GM12878 (cell line): ENCODE results near the gene SGCD. TPM values are rescaled to one million over a fixed set of nuclear protein-coding genes. Genes with fewer than 3 reads are reported as not detected.

Experiments used
- ATAC-seq: fragments of 200-7000 bp; cut with Tn5 transposase; 3 replicates; pipeline ENCODE4 v1.9.1; 2020; ENCODE audit warnings: mild to moderate bottlenecking, moderate library complexity
- BruUV-seq: library from RNA; stranded (reverse); fragments of 400-500 nt; replicated peaks from 2 replicates; lab custom pipeline; 2021; lab: Mats Ljungman, UMichigan
- CTCF ChIA-PET: fragments of 300-600 bp; sonication (Branson Sonifier 250); formaldehyde crosslinking; extraction: SDS; loops from one replicate; lab custom pipeline; 2021; ENCODE audit warnings: inconsistent platforms; lab: Yijun Ruan, JAX
- POLR2A ChIA-PET: fragments of 350-600 bp; formaldehyde crosslinking; extraction: SDS; loops from one replicate; lab custom pipeline; 2021; ENCODE audit warnings: inconsistent platforms; lab: Charles Lee
- RAD21 ChIA-PET: fragments of 300-600 bp; sonication (Branson Sonifier 250); formaldehyde crosslinking; loops from one replicate; lab custom pipeline; 2023; ENCODE audit warnings: antibody characterized with exemption; ENCODE audit not compliant: unreplicated experiment; lab: Charles Lee
- SMC1A ChIA-PET: fragments of 300-600 bp; sonication (Branson Sonifier 250); formaldehyde crosslinking; loops from one replicate; lab custom pipeline; 2023; ENCODE audit not compliant: unreplicated experiment, uncharacterized antibody; lab: Charles Lee
- DNase-seq: peaks from one replicate; pipeline ENCODE4 v3.0.0-alpha.2; 2011; ENCODE audit warnings: low read depth, low spot score
- FAIRE-seq: peaks from 3 replicates; lab custom pipeline; 2011; peaks lifted over from hg19 to GRCh38; lab: Jason Lieb, UNC
- H2AFZ ChIP-seq: 2 replicates; pipeline ENCODE4 v1.6.0; 2011; ENCODE audit warnings: low read depth, low read length, control low read depth; ENCODE audit not compliant: control insufficient read depth
- H3K27ac ChIP-seq: 2 replicates; pipeline ENCODE4 v1.5.1; 2011; ENCODE audit warnings: control low read depth; ENCODE audit not compliant: control insufficient read depth, insufficient read depth
- H3K27me3 ChIP-seq, 2 experiments: replicated peaks in 1 of 2; 2 replicates each; pipeline versions ENCODE4 v1.6.0 to v1.6.1; 2011; ENCODE audit warnings: low read length in 1 of 2; ENCODE audit not compliant: control insufficient read depth in 2 of 2, insufficient read depth in 2 of 2
- H3K36me3 ChIP-seq, 2 experiments: 2 replicates each; pipeline ENCODE4 v1.5.1; 2011; ENCODE audit warnings: low read length in 1 of 2; ENCODE audit not compliant: control insufficient read depth in 2 of 2, insufficient read depth in 2 of 2
- H3K4me1 ChIP-seq: 2 replicates; pipeline ENCODE4 v1.6.1; 2011; ENCODE audit warnings: mild to moderate bottlenecking, low read length, moderate library complexity, mixed read lengths; ENCODE audit not compliant: control insufficient read depth, insufficient read depth
- H3K4me2 ChIP-seq: 2 replicates; pipeline ENCODE4 v1.6.0; 2011; ENCODE audit warnings: control low read depth; ENCODE audit not compliant: control insufficient read depth, insufficient read depth
- H3K4me3 ChIP-seq: fragments of 200-600 bp; sonication (generic); 2 replicates; pipeline ENCODE4 v1.5.1; 2016
- H3K79me2 ChIP-seq: 2 replicates; pipeline ENCODE4 v1.6.0; 2011; ENCODE audit warnings: low read length; ENCODE audit not compliant: control insufficient read depth, insufficient read depth
- H3K9ac ChIP-seq: 2 replicates; pipeline ENCODE4 v1.8.0; 2011; ENCODE audit warnings: low read length, control low read depth, mixed read lengths; ENCODE audit not compliant: control insufficient read depth, insufficient read depth
- H3K9me3 ChIP-seq: replicated peaks from 3 replicates; pipeline ENCODE4 v1.5.1; 2011; ENCODE audit warnings: mild to moderate bottlenecking, low read length; ENCODE audit not compliant: control insufficient read depth, insufficient read depth
- H4K20me1 ChIP-seq: 2 replicates; pipeline ENCODE4 v1.6.0; 2011; ENCODE audit not compliant: control insufficient read depth, insufficient read depth
- JUND ChIP-seq: IDR thresholded peaks from 2 replicates; pipeline ENCODE4 v1.6.1; 2012; ENCODE audit warnings: low read depth, mild to moderate bottlenecking, low read length, improper control_type of control experiment, moderate library complexity
- MYC ChIP-seq: IDR thresholded peaks from 2 replicates; pipeline ENCODE4 v1.6.1; 2011; ENCODE audit warnings: mild to moderate bottlenecking, low read length, moderate library complexity, inconsistent platforms; ENCODE audit not compliant: insufficient read depth, insufficient replicate concordance, insufficient read length, severe bottlenecking
- ZBTB40 ChIP-seq: fragments of 450-650 bp; IDR thresholded peaks from 2 replicates; pipeline ENCODE4 v1.6.1; 2016; ENCODE audit warnings: mild to moderate bottlenecking, moderate library complexity, borderline replicate concordance
- ZNF24 ChIP-seq: fragments of 450-650 bp; IDR thresholded peaks from 2 replicates; pipeline ENCODE4 v1.6.1; 2017; ENCODE audit warnings: antibody characterized with exemption, mild to moderate bottlenecking
- WGBS: methylation state at CpG from one replicate; pipeline ENCODE4 v1.1.6; 2016; ENCODE audit warnings: low lambda C conversion rate; ENCODE audit not compliant: insufficient replicate concordance, insufficient coverage; ENCODE audit errors: missing lambda C conversion rate; 5-methylcytosine and 5-hydroxymethylcytosine counted together
- in situ Hi-C: fragments of 300-500 bp; cut with MboI; formaldehyde crosslinking; loops from 9 replicates; pipeline ENCODE4 v1.14.3; 2018; ENCODE audit warnings: mixed read lengths
- intact Hi-C: fragments of 100-400 bp; cut with micrococcal nuclease; formaldehyde crosslinking; loops from one replicate; pipeline ENCODE4 v1.14.2; 2022; ENCODE audit not compliant: unreplicated experiment
- polyA plus RNA-seq, 11 experiments: library from polyadenylated mRNA; depleted of rRNA in 4 of 11; unstranded in 6 of 11; stranded (reverse) in 5 of 11; fragments of >200 nt; fragmentation: Nextera tagmentation in 4 of 11; fragmentation: Illumina TruSeq in 1 of 11; extraction: Ambion mirVana in 4 of 11; extraction: Trizol in 1 of 11; gene quantifications; 1 replicate in 1 of 11; 2 replicates in 10 of 11; pipeline versions ENCODE4 v1.2.1 to v1.2.3, GENCODE V29; 2011 to 2016; ENCODE audit warnings: inconsistent platforms in 2 of 11, missing spikeins in 2 of 11, low read depth in 1 of 11
- total RNA-seq, 4 experiments: library from RNA; depleted of rRNA in 3 of 4; stranded (reverse); fragments of >200 nt in 3 of 4; fragmentation: Illumina TruSeq in 1 of 4; extraction: Trizol in 1 of 4; gene quantifications; 2 replicates each; pipeline versions ENCODE4 v1.2.1 to v1.2.3, GENCODE V29; 2013 to 2021

The SGCD gene
- total and polyA plus RNA-seq, 10 of the 15 experiments (the other 5 are each of a cell fraction or from before 2014, with no cell fraction given), result 0.06 TPM; not detected in 9

- Histone ChIP-seq H3K4me1 (no peaks in the 10 kb centered on the region), H3K27ac (no peak overlapping the region), H3K4me3 (no peak overlapping the region), H4K20me1 (no peaks in the 10 kb centered on the region), H3K4me2 (no peak overlapping the region), H2AFZ (no peak overlapping the region), H3K36me3 (no peaks in the 10 kb centered on the region), H3K79me2 (no peaks in the 10 kb centered on the region), H3K27me3 (no peaks in the 10 kb centered on the region), H3K9me3 (no peaks in the 10 kb centered on the region), H3K9ac (no peak overlapping the region)
- 0 out of 2 replicates have a peak, but pooled peaks have one; percentile 33 for TF ChIP-seq ZBTB40
- TF ChIP-seq JUND, result no peak
- in situ Hi-C loops (no loop called here), intact Hi-C loops (no loop called here)
- ChIA-PET POLR2A (no interaction called here), SMC1A (no interaction called here), CTCF (no interaction called here), RAD21 (no interaction called here)
- no TSS peak for BruUV-seq
- WGBS, result 32% methylated on average over 3 of the region's 3 CpGs
- FAIRE-seq (no peak), DNase-seq (no peak), ATAC-seq (no peak)
Observed at GRCh38 chr5:156466871-156467270, 139.9 kb downstream of the SGCD start.

GRCh38 chr5:156469636-156470035 is 142.7 kb downstream of the SGCD start:
- Histone ChIP-seq H3K9ac (no peak overlapping the region), H3K4me1 (no peaks in the 10 kb centered on the region), H3K27ac (no peak overlapping the region), H4K20me1 (no peaks in the 10 kb centered on the region), H3K79me2 (no peaks in the 10 kb centered on the region), H3K4me2 (no peak overlapping the region), H3K36me3 (no peaks in the 10 kb centered on the region)
- ATAC-seq, result peak; percentile 61
- POLR2A ChIA-PET, result no interaction called here
- intact Hi-C loops, result no loop called here
- in situ Hi-C loops, result no loop called here
- FAIRE-seq, result no peak
- TF ChIP-seq ZNF24, result 0 out of 2 replicates have a peak, but pooled peaks have one; percentile 44
- no peak for TF ChIP-seq MYC
- TF ChIP-seq, all 136 proteins: peak for 1
- Histone ChIP-seq H3K4me3 (no peak overlapping the region), H2AFZ (no peak overlapping the region), H3K27me3 (no peaks in the 10 kb centered on the region), H3K9me3 (no peaks in the 10 kb centered on the region)
- no TSS peak for BruUV-seq
- 30% methylated on average over 3 of the region's 3 CpGs for WGBS
- SMC1A ChIA-PET, result interaction anchor here (0.6 to 1.3 kb wide), 2 partner anchors 62 to 646 kb away, joined by 3 read pairs; no protein-coding TSS in a partner anchor
- CTCF ChIA-PET, result no interaction called here
- DNase-seq, result no peak
- RAD21 ChIA-PET, result interaction anchor here (0.5 kb wide), 1 partner anchor 621 kb away, joined by 3 read pairs; no protein-coding TSS in a partner anchor
